ENCODE results near the gene SPINT4.

DNA sequence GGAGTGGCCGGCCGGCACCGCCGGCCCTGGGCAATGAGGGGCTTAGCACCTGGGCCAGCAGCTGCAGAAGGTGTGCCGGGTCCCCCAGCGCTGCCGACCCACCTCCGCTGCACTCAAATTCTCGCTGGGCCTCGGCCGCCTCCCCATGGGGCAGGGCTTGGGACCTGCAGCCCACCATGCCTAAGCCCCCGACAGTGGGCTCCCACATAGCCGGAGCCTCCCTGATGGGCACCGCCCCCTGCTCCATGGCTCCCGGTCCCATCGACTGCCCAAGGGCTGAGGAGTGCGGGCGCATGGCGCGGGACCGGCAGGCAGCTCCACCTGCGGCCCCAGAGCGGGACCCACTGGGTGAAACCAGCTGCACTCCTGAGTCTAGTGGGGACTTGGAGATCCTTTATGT lies 13.8 kb downstream of the SPINT4 start:
- TF ChIP-seq, protein P1, sequence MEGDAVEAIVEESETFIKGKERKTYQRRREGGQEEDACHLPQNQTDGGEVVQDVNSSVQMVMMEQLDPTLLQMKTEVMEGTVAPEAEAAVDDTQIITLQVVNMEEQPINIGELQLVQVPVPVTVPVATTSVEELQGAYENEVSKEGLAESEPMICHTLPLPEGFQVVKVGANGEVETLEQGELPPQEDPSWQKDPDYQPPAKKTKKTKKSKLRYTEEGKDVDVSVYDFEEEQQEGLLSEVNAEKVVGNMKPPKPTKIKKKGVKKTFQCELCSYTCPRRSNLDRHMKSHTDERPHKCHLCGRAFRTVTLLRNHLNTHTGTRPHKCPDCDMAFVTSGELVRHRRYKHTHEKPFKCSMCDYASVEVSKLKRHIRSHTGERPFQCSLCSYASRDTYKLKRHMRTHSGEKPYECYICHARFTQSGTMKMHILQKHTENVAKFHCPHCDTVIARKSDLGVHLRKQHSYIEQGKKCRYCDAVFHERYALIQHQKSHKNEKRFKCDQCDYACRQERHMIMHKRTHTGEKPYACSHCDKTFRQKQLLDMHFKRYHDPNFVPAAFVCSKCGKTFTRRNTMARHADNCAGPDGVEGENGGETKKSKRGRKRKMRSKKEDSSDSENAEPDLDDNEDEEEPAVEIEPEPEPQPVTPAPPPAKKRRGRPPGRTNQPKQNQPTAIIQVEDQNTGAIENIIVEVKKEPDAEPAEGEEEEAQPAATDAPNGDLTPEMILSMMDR (IDR thresholded peaks at IDR 0.05) = no peak
- TF ChIP-seq EP300 (IDR thresholded peaks at IDR 0.05) = no peak

Data from tibial nerve (tissue), 4 donors.